GM21786 (cell line): ENCODE data around the gene CBR3.

ENCODE experiments used
- ATAC-seq: cut with Tn5 transposase; IDR thresholded peaks from one replicate; pipeline ENCODE4 v1.9.1; 2021; ENCODE audit not compliant: unreplicated experiment

Gene CBR3

GRCh38 chr21:36179145-36179544 lies 44.3 kb downstream of the CBR3 start:
- ATAC-seq, result no peak

DNA sequence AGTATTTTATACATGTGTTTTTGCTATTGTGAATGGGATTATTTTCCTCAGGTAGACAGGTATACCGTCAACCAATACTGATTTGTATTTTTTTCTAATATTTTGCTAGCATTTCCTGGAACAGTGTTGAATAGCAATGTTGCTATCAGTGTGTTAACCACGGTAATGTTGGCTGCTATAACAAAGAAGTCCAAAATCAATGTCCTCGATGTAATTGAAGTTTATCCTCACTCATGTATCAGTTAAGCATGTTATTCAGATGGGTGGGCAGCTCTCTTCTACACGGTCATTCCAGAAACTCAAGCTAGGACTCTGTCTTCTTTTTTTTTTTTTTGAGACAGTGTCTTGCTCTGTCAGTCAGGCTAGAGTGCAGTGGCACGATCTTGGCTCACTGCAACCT lies 46.1 kb downstream of the CBR3 start:
- no peak for ATAC-seq

DNA sequence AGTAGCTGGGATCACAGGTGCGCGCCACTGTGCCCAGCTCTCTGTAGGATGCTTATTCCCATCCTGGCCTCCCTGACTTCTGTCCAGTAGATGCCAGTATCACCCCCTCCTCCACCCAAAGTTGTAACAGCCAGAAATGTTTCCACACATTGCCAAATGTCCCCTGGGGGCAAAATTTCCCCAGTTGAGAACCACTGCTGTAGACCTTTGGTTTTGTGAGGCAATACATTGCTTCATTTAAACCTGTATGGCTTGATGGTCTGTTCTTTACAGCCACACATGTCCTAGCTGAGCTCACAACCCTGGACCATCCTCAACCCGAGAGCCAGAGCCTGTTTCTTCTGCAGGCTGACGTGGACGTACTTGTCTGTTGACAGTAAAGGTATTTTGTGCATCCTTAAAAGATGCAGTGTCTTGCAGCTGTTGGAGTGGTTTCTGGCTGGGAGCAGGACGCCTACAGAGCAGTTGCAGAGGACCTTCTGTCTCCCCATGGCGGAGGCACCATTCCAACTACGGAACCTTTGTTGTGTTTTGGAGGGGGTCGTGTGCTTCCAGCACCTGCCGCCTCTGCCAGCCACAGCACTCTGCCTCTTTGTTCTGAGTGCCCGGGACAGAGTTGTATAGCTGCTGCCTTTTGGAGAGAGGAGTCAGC lies 48.4 kb downstream of the CBR3 start:
- ATAC-seq, result no peak

DNA sequence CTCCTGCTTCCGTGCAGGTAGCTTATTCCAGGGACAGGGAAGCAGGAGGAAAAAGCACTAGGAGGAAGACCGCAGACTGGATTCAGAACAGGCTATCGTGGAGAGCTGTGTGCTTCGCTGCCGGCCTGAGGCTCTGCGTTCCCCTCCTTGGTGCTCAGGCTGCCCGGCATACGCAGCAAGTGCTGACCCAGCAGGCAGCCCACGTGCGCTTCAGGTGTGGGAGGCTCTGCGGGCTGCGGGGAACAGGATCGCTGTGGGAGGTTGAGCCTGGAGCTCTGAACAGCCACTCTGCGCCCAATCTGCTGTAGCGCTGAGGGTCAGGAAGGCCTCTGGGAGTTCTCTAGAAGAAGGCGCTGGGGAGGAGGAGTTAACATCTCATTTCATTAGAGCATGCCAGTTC lies 49.7 kb downstream of the CBR3 start:
- no peak for ATAC-seq

DNA sequence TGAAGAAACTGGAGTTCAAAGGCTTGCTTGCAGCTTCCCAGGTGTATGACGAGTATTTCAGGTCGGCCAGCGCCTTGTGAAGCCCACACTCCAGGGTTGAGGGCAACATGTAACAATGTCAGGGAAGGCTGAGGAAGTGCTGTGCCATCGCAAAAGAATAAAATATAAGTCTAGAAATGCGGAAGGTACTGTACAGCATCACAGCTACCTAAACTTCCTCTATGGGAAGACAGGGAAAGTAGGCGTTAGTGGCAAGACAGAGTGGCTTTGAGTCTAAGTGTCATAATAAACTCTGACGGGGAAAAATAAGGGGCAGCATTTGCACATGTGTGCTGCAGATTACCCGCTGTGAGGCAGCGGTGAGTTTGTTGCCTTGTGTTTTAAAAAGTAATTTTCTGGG lies 50.6 kb downstream of the CBR3 start:
- no peak for ATAC-seq

DNA sequence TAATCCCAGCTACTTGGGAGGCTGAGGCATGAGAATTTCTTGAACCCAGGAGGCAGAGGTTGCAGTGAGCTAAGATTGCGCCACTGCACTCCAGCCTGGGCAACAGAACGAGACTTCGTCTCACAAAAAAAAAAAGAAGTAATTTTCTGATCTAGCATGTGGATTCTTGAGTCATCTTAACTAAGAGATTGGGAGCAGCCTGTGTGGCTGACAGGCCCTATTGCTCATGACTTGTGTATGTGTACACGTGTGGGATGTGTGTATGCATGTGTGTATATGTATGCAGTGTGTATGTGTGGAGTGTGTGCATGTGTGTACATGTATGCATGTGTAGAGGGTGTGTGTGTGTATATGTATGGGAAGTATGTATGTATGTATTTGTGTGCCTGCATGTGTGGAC lies 51.2 kb downstream of the CBR3 start:
- no peak for ATAC-seq

DNA sequence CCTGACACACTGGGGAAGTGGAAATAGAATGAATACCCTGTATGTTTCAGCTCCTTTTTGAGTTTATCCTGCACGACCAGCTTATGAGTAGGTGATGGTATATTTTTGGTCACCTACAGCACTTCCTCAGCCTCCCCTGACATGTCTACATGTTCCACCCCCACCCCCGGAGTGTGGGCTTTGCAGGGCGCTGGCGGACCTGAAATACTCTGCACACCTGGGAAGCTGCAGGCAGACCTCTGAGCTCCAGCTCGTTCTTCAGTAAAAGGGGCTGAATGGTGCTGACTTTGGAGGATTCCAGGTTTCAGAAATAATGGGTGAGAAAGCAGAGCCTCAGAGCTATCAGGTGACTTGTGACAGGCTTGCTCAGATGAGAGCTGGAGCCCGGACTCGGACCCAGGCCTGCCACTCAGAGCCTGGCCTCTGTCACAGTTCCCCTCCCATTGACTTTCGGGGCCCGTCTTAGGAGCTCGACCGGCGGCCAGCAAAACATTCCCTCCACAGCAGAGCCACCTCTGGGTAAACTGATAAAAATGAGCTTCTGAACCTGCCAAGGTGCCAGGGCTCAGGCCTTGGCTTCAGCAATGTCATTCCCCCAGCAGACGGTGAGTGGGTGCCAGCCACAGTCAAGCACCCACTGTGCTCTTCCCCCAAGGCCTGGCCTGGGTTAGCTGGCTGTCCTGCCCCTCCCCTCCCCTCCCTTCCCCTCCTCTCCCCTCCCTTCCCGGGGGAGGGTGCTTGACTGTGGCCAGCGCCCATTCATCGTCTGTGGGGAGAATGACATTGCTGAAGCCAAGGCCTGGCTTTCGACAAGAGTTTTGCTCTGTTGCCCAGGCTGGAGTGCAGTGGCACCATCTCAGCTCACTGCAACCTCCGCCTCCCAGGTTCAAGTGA lies 51.9 kb downstream of the CBR3 start:
- no peak for ATAC-seq

DNA sequence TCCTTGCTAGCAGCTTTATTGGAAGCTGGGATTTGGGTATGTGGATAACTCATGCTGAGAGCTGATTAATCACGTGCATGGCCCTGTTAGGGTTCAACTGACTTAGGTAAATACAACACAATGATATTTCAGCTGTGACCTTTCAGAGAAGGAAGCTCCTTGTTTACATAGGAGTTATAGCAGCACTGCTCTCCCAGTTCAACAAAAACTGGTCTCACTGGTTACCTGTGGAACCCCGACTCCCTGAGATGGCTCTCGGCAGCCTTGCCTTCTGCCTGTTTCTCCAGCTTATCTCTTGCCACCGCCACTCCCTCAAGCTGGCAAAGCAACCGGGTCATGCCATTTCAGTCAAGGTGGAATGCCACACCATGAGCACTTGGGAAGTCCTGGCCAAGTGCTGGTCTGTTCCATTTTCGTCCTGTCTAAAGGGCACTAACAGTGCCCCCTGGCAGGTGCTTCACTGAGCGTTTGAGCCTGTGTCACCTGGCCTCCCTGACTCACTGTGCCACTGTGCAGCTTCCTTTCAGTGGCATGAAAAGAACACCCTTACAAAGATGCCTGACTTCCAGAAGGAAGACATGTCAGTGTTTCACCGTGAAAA lies 53.3 kb downstream of the CBR3 start:
- no peak for ATAC-seq

GRCh38 chr21:36188937-36189336 lies 54.1 kb downstream of the CBR3 start:
- ATAC-seq, result no peak

DNA sequence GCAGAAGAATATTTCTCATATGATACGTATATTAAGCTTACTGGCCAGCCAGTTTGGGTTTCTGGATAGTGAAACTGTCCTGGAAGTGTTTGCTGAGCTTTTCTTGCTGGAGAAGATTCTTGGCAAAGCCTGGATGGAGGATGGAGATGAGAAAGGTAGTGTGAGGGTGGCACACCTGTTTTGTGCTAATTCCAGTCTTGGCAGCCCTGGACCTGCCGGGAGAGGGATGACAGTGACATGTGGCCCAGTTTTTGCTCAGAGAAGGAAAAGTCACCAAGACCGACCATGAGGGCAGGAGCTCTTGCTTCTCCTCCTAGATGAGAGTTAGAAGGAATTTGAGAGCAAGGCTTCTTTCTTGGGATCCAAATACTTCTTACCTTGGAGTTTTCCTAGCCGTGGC lies 55.9 kb downstream of the CBR3 start:
- ATAC-seq, result no peak

GRCh38 chr21:36193200-36193599 lies 58.3 kb downstream of the CBR3 start:
- no peak for ATAC-seq

DNA sequence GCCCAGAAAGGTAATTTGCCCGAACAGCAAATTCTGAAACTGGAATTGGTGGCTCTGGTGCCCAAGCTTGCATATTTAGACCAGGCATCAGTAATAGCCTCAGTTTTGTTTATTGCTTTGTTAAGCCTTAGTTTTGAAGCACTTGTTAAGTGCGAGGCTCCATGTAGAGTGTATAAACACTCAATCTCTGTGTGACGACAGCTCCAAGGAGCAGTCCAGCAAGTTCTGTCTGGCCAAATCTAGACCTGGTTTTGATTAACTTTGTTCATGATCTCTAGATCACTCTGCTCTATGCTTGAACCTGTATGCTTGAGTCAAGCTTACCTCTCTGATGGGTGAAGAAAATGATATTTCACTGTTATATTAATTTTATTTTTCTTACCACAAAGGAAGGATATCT lies 59.1 kb downstream of the CBR3 start:
- ATAC-seq, result no peak

DNA sequence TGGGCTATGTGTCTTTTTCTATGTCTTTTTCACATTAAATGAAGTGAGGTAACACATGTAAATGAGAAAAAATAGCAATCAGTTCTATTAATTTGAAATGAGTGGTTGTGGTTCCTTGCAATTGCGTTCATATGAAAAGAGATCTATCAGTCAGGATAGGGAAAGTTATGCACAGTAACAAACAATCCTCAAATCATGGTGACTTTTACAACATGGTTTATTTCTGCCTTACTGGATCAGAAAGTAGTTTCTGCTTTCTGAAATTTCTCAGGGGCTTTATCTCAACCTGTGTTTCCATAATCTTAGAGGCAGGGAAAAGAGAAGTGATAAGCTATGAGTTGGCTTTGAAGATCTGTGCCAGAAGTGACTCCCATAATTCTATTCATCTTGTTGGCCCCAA lies 60.7 kb downstream of the CBR3 start:
- ATAC-seq, result no peak
